Kidney (tissue), 14 donors: ENCODE data around the gene CYP24A1. TPM values are rescaled to one million over a fixed set of nuclear protein-coding genes. Genes with fewer than 3 reads are reported as not detected.

Experiments
- DNase-seq, 5 donors: peaks; one replicate each; pipeline ENCODE4 v3.0.0-alpha.2; 2013 to 2020
- FAIRE-seq: peaks from 2 replicates; lab custom pipeline; 2012; peaks lifted over from hg19 to GRCh38; lab: Jason Lieb, UNC
- H3K27ac ChIP-seq, 2 donors: one replicate each; pipeline ENCODE4 v1.7.0; 2013; ENCODE audit warnings: low read depth in 2 of 2, low read length in 2 of 2, inconsistent platforms in 1 of 2
- H3K27me3 ChIP-seq: one replicate; pipeline ENCODE4 v1.7.1; 2013; ENCODE audit warnings: low read length, inconsistent platforms; ENCODE audit not compliant: control insufficient read depth, insufficient read depth
- H3K36me3 ChIP-seq, 3 donors: one replicate each; pipeline versions ENCODE4 v1.7.0 to v1.7.1; 2013; ENCODE audit warnings: low read length in 3 of 3, control low read depth in 1 of 3, inconsistent platforms in 1 of 3; ENCODE audit not compliant: insufficient read depth in 3 of 3, control insufficient read depth in 2 of 3
- H3K4me1 ChIP-seq, 3 donors: one replicate each; pipeline versions ENCODE4 v1.7.0 to v1.7.1; 2013; ENCODE audit warnings: low read length in 3 of 3, inconsistent platforms in 1 of 3, low read depth in 1 of 3; ENCODE audit not compliant: control insufficient read depth in 2 of 3, insufficient read depth in 2 of 3
- H3K4me3 ChIP-seq, 3 donors: one replicate each; pipeline versions ENCODE4 v1.7.0 to v1.8.1; 2013; ENCODE audit warnings: low read length in 3 of 3, control low read depth in 1 of 3, inconsistent platforms in 1 of 3
- H3K9ac ChIP-seq, 3 donors: one replicate each; pipeline versions ENCODE4 v1.7.0 to v1.7.1; 2013; ENCODE audit warnings: low read length in 3 of 3, control low read depth in 1 of 3, inconsistent platforms in 1 of 3
- H3K9me3 ChIP-seq, 3 donors: one replicate each; pipeline versions ENCODE4 v1.7.0 to v1.7.1; 2013; ENCODE audit warnings: low read length in 3 of 3, control low read depth in 1 of 3, inconsistent platforms in 1 of 3; ENCODE audit not compliant: control insufficient read depth in 2 of 3, insufficient read depth in 1 of 3
- intact Hi-C: fragments of 100-400 bp; cut with DNase I; formaldehyde crosslinking; loops from one replicate; pipeline ENCODE4 v1.11.1; 2022
- polyA plus RNA-seq: library from polyadenylated mRNA; stranded (reverse); fragments of 350-450 nt; fragmentation: Illumina TruSeq; extraction: RNeasy Lipid Tissue Mini Kit (QIAGEN cat#74804); gene quantifications from one replicate; pipeline ENCODE4 v1.2.3, GENCODE V29; 2014; ENCODE audit warnings: low read depth, low replicate concordance; ENCODE audit not compliant: insufficient read depth
- total RNA-seq: library from RNA; stranded (reverse); fragmentation: NEBNext Ultra II Directional; extraction: Animal tissue kit (Norgen Biotek cat#: 25700); gene quantifications from one replicate; pipeline ENCODE4 v1.2.1, GENCODE V29; 2021
- TF ChIP-seq, protein P1 (sequence below): IDR thresholded peaks from 3 replicates; pipeline ENCODE4 v1.5.1; 2012; ENCODE audit warnings: mild to moderate bottlenecking, moderate library complexity, borderline replicate concordance; ENCODE audit not compliant: insufficient read depth; ENCODE audit errors: extremely low read depth
- donor health status: control.
- donor health status: control.
- donor health status: control.
- donor health status: control.
- donor health status: control.
- donor health status: DM: yes; HTN: yes; CAD: no.
- donor health status: Normal renal cell carcinoma (clear cell type).

The CYP24A1 gene
- total and polyA plus RNA-seq, 2 donors from 2014 or later = 15.4 to 39.0 TPM

- no peak overlapping the region for H3K27ac ChIP-seq
- H3K27me3 ChIP-seq = no peaks in the 10 kb centered on the region
- H3K9ac ChIP-seq = no peak overlapping the region
- TF ChIP-seq, protein P1, sequence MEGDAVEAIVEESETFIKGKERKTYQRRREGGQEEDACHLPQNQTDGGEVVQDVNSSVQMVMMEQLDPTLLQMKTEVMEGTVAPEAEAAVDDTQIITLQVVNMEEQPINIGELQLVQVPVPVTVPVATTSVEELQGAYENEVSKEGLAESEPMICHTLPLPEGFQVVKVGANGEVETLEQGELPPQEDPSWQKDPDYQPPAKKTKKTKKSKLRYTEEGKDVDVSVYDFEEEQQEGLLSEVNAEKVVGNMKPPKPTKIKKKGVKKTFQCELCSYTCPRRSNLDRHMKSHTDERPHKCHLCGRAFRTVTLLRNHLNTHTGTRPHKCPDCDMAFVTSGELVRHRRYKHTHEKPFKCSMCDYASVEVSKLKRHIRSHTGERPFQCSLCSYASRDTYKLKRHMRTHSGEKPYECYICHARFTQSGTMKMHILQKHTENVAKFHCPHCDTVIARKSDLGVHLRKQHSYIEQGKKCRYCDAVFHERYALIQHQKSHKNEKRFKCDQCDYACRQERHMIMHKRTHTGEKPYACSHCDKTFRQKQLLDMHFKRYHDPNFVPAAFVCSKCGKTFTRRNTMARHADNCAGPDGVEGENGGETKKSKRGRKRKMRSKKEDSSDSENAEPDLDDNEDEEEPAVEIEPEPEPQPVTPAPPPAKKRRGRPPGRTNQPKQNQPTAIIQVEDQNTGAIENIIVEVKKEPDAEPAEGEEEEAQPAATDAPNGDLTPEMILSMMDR = no peak
- H3K36me3 ChIP-seq = no peaks in the 10 kb centered on the region
- no peaks in the 10 kb centered on the region for H3K9me3 ChIP-seq
- FAIRE-seq (no peak), DNase-seq (no peak)
- peaks cover 0 to 7% (median 2%) of the 10 kb centered on the region in 3 donors for H3K4me1 ChIP-seq
- H3K4me3 ChIP-seq = no peak overlapping the region
- intact Hi-C loops = no loop called here
Observed at GRCh38 chr20:54114109-54114508, 59.7 kb downstream of the CYP24A1 start.

DNA sequence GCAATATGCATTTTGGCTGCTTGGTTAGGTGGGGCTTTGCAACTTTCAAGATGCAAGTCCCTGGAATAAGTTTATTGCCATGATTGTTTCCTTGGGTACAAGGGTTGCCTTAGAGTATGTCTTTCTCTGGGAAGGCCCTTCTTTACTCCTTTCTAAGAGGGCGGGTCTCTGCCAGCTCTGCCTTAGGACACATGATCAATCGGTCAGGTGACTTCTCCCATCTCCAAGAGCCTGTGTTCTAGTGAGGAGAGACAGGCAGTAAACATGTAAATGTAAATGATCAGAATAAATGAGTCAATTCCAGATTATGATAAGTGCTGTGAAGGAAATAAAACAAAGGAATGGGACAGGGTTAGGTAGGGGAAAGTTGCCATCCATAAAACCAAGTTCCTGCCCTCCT lies 60.2 kb downstream of the CYP24A1 start:
- Histone ChIP-seq H3K4me3 (no peak overlapping the region), H3K36me3 (no peaks in the 10 kb centered on the region), H3K9me3 (no peaks in the 10 kb centered on the region), H3K27me3 (no peaks in the 10 kb centered on the region), H3K9ac (no peak overlapping the region), H3K27ac (no peak overlapping the region), H3K4me1 (peaks cover 0 to 7% (median 2%) of the 10 kb centered on the region in 3 donors)
- intact Hi-C loops = no loop called here
- FAIRE-seq = no peak
- no peak for DNase-seq
- TF ChIP-seq, protein P1 = no peak

DNA sequence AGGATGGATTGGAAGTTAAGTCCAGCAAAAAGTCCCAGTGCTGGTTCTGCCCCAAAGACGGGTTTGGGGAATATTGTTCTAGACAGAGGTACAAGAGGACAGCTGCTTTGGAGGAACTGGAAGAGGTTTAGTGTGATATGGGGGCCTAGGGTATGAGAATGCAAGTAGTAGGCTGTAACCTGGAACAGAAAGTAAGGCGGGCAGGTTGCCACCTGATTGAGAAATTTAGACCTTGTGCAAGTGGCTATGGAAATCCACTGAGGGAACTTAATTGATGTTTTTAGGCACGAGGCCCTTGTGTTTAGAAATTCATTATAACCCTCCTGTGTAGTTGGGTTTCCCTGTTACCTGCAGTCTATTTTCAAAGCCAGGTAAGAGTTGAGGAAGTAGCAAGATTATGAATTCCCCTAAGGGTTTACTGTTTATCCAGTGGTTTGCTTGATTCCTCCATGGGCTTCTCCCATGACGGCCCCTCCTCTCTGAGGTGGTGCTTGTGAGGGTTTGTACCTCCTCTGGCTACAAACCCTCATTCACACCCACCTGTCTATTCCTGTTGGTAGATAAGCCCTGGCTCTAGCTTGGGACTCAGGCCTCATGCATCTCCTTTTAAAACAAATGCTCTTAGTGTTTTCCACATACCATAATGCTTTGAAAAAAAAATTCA lies 61.4 kb downstream of the CYP24A1 start:
- TF ChIP-seq, protein P1 = no peak
- FAIRE-seq (no peak), DNase-seq (no peak)
- Histone ChIP-seq H3K36me3 (no peaks in the 10 kb centered on the region), H3K4me3 (no peak overlapping the region), H3K9me3 (no peaks in the 10 kb centered on the region), H3K27me3 (no peaks in the 10 kb centered on the region), H3K27ac (no peak overlapping the region), H3K4me1 (peaks cover 0 to 16% (median 6%) of the 10 kb centered on the region in 3 donors), H3K9ac (no peak overlapping the region)
- intact Hi-C loops = no loop called here
